ENCODE measurements around the gene PBX4.

PBX4 gene

DNA sequence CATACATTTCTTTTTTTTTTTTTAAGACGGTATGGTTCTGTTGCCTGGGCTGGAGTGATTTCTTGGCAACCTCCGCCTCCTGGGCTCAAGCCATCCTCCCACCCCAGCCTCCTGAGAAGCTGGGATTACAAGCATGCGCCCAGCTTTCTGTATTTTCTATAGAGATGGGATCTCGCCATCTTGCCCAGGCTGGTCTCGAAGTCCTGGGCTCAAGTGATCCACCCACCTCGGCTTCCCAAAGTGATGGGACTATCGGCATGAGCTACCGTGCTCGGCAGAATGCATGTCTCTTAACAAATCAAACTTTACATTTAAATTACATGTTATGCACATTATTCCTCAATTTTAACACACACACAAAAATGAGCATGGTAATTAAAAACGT is 101.3 kb downstream of the PBX4 start:
- no peak for FAIRE-seq

DNA sequence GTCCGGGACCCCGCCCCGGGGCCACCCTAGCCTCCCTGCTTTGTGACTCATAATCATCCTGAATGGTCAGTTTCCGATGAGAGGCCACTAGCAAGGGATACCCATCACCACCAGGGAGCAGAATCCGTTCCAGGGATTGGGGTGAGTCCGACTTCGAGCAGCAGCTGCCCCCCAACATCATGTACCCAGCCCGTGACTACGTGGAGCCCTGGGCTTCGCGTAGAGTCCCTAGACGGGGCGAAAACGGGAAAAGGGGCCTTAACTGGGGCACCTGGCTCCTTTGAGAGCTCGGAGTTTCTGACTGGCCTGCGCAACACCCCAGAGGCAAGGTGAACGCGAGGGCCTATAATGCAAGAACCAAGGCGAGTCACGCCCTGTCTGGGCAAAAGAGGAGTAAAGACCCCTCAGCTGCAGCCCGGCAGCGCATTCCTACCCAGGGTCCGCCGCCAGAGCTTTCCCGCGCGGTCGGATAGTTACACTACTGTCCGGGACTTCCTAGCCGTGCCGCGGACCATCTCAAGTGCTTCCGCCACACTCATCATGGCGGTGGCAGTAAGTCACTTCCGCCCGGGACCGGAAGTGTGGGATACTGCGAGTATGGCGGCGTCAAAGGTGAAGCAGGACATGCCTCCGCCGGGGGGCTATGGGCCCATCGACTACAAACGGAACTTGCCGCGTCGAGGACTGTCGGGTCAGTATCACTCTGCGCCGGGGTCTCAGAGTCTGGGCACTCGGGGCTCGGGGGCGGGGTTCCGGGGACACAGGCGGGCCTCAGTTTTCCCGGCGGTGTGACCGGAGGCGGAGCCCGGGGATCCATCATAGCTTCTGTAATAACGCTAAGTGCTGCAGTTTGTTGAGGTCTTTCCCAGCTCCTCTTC is 102.6 kb downstream of the PBX4 start, which contains the start of gene NDUFA13:
NDUFA13 (plus strand) TSS at position 584 of the 878 bp plus-strand sequence; CDS start at position 598, 14 bp downstream.
- FAIRE-seq = no peak

- no peak for FAIRE-seq
Observed at GRCh38 chr19:19514881-19515641, 103.4 kb downstream of the PBX4 start, which contains the start of gene TSSK6. Gene TSSK6 (minus strand): TSS chr19:19515548. CDS start chr19:19515427, 121 bp downstream.

GRCh38 chr19:19514215-19514657 is 104.3 kb downstream of the PBX4 start:
- no peak for FAIRE-seq

- no peak for FAIRE-seq
Observed at GRCh38 chr19:19513682-19514081, 104.8 kb downstream of the PBX4 start.
